SU-DHL-6 (cell line): ENCODE data around the gene CRYBG1.

Experiments
- CTCF ChIP-seq: fragments of 200-600 bp; sonication (generic); IDR thresholded peaks from one replicate; pipeline ENCODE4 v1.5.1; 2017; ENCODE audit warnings: antibody characterized with exemption, mild to moderate bottlenecking, low read length, moderate library complexity; ENCODE audit not compliant: insufficient read depth, poor library complexity, severe bottlenecking
- EZH2phosphoT487 ChIP-seq: fragments of 200-600 bp; sonication (generic), shearing (Covaris generic); conservative IDR thresholded peaks from 2 replicates; pipeline ENCODE4 v1.6.1; 2018; ENCODE audit warnings: mild to moderate bottlenecking, antibody characterized with exemption, low read length, moderate library complexity, mixed read lengths

DNA sequence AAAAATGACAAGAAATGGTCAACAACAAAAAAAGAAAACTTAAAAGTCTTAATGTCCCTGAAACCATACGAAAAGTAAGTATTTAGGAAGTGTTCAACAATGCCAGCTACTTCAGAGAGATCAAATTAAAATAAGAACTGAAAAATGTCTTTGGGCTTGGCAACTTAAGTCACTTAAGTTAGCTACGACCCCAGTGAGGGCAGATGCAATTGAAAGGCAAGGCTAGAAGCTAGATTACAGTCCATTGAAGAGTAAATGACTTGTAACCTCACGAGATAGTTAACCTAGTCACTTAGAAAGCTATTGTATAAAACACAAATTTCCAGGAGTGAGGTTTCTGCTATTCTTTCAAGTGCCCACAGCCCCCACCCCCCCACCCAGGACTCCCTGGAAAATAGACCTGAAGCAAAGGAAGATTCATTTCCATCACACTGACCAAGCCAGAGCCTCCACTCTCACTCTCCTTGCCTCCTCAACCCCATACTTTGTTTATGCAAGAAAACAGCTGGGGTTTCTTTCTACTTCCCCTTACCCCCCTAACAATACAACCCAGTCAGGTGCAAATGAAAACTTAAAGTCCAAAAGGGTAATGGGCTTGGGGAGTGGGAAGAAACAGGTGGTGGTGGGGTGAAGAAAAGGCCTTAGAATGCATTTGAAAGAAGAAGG is 254.2 kb downstream of the CRYBG1 start:
- no peak for TF ChIP-seq CTCF
- TF ChIP-seq EZH2phosphoT487 = no peak
